H1 (cell line): ENCODE measurements around the gene CACNA1G. TPM values are rescaled to one million over a fixed set of nuclear protein-coding genes. Genes with fewer than 3 reads are reported as not detected.

Experiments
- polyA plus RNA-seq, 7 experiments: library from polyadenylated mRNA; depleted of rRNA in 3 of 7; stranded (reverse) in 5 of 7; unstranded in 2 of 7; fragments of >200 nt in 5 of 7; fragments of 200-250 nt in 2 of 7; gene quantifications; 1 replicate in 5 of 7; 2 replicates in 1 of 7; 4 replicates in 1 of 7; pipeline versions ENCODE4 v1.2.1 to v1.2.3, GENCODE V29; 2011 to 2013; ENCODE audit warnings: missing spikeins in 2 of 7, mixed read lengths in 2 of 7
- total RNA-seq: library from RNA; stranded (reverse); fragmentation: NEBNext Ultra II Directional; extraction: Animal tissue kit (Norgen Biotek cat#: 25700); gene quantifications from 2 replicates; pipeline ENCODE4 v1.2.1, GENCODE V29; 2021
- TF ChIP-seq, protein P1 (sequence below), 3 experiments: IDR thresholded peaks; 1 replicate in 2 of 3; 2 replicates in 1 of 3; pipeline versions ENCODE4 v1.5.1 to v1.6.1; 2011; ENCODE audit warnings: low read length in 3 of 3, mild to moderate bottlenecking in 3 of 3, inconsistent platforms in 2 of 3, low read depth in 1 of 3, moderate library complexity in 1 of 3; ENCODE audit not compliant: insufficient read depth in 1 of 3; ENCODE audit errors: control extremely low read depth in 1 of 3

CACNA1G gene
- total and polyA plus RNA-seq, 2 of the 8 experiments (the other 6 are each of a cell fraction or from before 2014, with no cell fraction given) = 2.9 to 4.9 TPM

DNA sequence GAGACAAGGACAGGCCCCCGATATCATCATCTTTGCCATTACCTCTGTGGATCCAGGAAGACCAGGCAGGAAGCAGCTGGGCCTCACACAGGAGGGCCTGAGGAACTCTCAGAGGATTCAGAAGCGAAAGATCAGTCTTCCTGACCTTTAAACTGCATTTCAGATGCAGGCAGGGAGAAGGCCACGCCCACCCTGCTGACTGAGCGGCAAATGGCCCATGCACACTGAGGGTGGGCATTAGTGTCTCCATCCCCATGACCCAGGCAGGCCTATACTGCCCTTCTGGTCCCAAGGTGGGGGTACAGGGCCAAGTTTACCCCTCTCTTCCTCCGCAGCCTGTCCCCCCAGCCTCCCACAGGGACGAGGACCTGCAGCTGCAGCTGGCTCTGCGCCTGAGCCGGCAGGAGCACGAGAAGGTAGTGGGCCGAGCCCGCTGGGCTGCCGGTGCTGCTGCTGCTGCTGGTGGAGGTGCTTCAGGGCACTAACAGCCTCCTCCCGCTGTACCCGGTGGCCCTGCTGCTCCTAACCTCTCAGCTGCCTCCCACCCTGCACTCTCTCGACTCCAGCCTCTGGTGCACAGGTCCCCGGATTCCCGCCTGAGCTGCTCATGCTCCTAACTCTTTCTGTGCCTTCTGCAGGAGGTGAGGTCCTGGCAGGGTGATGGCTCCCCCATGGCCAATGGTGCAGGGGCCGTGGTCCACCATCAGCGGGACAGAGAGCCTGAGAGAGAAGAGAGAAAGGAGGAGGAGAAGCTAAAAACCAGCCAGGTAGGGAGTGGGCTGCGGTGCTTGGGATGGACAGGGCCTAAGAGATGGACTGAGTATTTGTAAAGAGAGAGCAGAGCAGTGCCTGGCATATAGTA is 21.7 kb upstream of the CACNA1G start (continued):
- TF ChIP-seq, protein P1, sequence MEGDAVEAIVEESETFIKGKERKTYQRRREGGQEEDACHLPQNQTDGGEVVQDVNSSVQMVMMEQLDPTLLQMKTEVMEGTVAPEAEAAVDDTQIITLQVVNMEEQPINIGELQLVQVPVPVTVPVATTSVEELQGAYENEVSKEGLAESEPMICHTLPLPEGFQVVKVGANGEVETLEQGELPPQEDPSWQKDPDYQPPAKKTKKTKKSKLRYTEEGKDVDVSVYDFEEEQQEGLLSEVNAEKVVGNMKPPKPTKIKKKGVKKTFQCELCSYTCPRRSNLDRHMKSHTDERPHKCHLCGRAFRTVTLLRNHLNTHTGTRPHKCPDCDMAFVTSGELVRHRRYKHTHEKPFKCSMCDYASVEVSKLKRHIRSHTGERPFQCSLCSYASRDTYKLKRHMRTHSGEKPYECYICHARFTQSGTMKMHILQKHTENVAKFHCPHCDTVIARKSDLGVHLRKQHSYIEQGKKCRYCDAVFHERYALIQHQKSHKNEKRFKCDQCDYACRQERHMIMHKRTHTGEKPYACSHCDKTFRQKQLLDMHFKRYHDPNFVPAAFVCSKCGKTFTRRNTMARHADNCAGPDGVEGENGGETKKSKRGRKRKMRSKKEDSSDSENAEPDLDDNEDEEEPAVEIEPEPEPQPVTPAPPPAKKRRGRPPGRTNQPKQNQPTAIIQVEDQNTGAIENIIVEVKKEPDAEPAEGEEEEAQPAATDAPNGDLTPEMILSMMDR (IDR thresholded peaks at IDR 0.05; ENCODE audit: control extremely low read depth in 1 of 3, insufficient read depth in 1 of 3, low read depth in 1 of 3, low read length in 3 of 3) = no peak
